ENCODE data around the gene NDUFB1.

- TF ChIP-seq POLR2A (IDR thresholded peaks at IDR 0.05; ENCODE audit: low read length) = no peak
- no peak for TF ChIP-seq GATA1 (IDR thresholded peaks at IDR 0.05; ENCODE audit: low read depth, low read length)
These were observed 12.9 kb upstream of the NDUFB1 start for GRCh38 chr14:92134456-92134855.
